C4-2B (cell line): Measurements from ENCODE around the gene KCNJ2.

ENCODE experiments used
- ZFX ChIP-seq: fragments of 450-650 bp; IDR thresholded peaks from 2 replicates; pipeline ENCODE4 v1.6.1; 2017
- TF ChIP-seq, protein P1 (sequence below): fragments of 450-650 bp; conservative IDR thresholded peaks from 2 replicates; pipeline ENCODE4 v1.5.1; 2017; ENCODE audit warnings: mild to moderate bottlenecking

DNA sequence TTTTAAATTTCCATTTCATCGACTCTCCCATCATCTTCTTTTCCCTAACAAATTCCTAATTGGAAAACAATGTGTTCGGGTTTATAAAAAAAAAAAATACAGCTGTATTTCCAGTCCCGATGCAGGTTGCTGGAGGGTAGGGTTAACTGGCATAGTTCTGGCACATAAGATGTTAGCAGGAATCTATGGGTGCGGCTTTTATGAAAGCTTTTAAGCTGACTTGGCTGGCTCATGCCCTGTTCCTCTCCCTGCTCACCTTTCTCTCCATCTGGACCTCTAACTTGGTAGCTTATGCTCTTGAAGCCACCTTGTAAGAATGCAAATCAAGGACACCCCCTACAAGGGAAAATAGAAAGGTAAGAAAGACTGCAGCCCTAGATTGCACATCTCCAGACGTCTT is 33.2 kb upstream of the KCNJ2 start:
- TF ChIP-seq, protein P1, sequence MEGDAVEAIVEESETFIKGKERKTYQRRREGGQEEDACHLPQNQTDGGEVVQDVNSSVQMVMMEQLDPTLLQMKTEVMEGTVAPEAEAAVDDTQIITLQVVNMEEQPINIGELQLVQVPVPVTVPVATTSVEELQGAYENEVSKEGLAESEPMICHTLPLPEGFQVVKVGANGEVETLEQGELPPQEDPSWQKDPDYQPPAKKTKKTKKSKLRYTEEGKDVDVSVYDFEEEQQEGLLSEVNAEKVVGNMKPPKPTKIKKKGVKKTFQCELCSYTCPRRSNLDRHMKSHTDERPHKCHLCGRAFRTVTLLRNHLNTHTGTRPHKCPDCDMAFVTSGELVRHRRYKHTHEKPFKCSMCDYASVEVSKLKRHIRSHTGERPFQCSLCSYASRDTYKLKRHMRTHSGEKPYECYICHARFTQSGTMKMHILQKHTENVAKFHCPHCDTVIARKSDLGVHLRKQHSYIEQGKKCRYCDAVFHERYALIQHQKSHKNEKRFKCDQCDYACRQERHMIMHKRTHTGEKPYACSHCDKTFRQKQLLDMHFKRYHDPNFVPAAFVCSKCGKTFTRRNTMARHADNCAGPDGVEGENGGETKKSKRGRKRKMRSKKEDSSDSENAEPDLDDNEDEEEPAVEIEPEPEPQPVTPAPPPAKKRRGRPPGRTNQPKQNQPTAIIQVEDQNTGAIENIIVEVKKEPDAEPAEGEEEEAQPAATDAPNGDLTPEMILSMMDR, result no peak
- no peak for TF ChIP-seq ZFX
